Activated naive CD8-positive, alpha-beta T cell (primary cell): ENCODE data around the gene AKNA.

Experiments used
- H3K27ac Mint-ChIP-seq: one replicate; pipeline ENCODE4 v1.8.0; 2021; ENCODE audit warnings: mixed read lengths
- H3K27me3 Mint-ChIP-seq: one replicate; pipeline ENCODE4 v1.8.0; 2021; ENCODE audit warnings: mixed read lengths
- H3K36me3 Mint-ChIP-seq: one replicate; pipeline ENCODE4 v1.8.0; 2021; ENCODE audit warnings: mixed read lengths
- H3K4me1 Mint-ChIP-seq: one replicate; pipeline ENCODE4 v1.8.0; 2021; ENCODE audit warnings: low read depth, mixed read lengths
- H3K4me3 Mint-ChIP-seq: one replicate; pipeline ENCODE4 v1.8.0; 2021; ENCODE audit warnings: mild to moderate bottlenecking, mixed read lengths
- H3K9me3 Mint-ChIP-seq: one replicate; pipeline ENCODE4 v1.8.0; 2021; ENCODE audit warnings: low read depth, mixed read lengths

The AKNA gene

GRCh38 chr9:114387680-114388356 lies at the start of gene AKNA:
TSS of gene AKNA (minus strand) at chr9:114387982. CDS start at chr9:114381333, 6,649 bp downstream.
- Mint-ChIP-seq H3K4me1 (peaks cover 73% of the 10 kb centered on the region), H3K4me3 (peak within 1 kb of the TSS; percentile 98), H3K27me3 (no peaks in the 10 kb centered on the region), H3K36me3 (peaks cover 4% of the 10 kb centered on the region), H3K27ac (peak within 1 kb of the TSS; percentile 100), H3K9me3 (no peaks in the 10 kb centered on the region)

- H3K9me3 Mint-ChIP-seq: no peaks in the 10 kb centered on the region
- no peaks in the 10 kb centered on the region for H3K27me3 Mint-ChIP-seq
- H3K4me3 Mint-ChIP-seq: no peak overlapping the region
- H3K36me3 Mint-ChIP-seq: no peaks in the 10 kb centered on the region
- peaks cover 3% of the 10 kb centered on the region for H3K4me1 Mint-ChIP-seq
- H3K27ac Mint-ChIP-seq: no peak overlapping the region
These were observed 49.7 kb upstream of the AKNA start for GRCh38 chr9:114437401-114437893.

- no peak overlapping the region for H3K4me3 Mint-ChIP-seq
- peaks cover 3% of the 10 kb centered on the region for H3K4me1 Mint-ChIP-seq
- no peak overlapping the region for H3K27ac Mint-ChIP-seq
- H3K9me3 Mint-ChIP-seq: no peaks in the 10 kb centered on the region
- no peaks in the 10 kb centered on the region for H3K27me3 Mint-ChIP-seq
- no peaks in the 10 kb centered on the region for H3K36me3 Mint-ChIP-seq
These were observed 47.1 kb upstream of the AKNA start for GRCh38 chr9:114434878-114435311.

GRCh38 chr9:114433720-114434255 lies 46.0 kb upstream of the AKNA start:
- H3K27ac Mint-ChIP-seq: peak overlapping the region; percentile 52
- peaks cover 3% of the 10 kb centered on the region for H3K4me1 Mint-ChIP-seq

GRCh38 chr9:114433086-114433485 lies 45.3 kb upstream of the AKNA start:
- H3K27ac Mint-ChIP-seq: no peak overlapping the region
- no peak overlapping the region for H3K4me3 Mint-ChIP-seq
- H3K4me1 Mint-ChIP-seq: peaks cover 3% of the 10 kb centered on the region
- H3K9me3 Mint-ChIP-seq: no peaks in the 10 kb centered on the region
- H3K27me3 Mint-ChIP-seq: no peaks in the 10 kb centered on the region
- no peaks in the 10 kb centered on the region for H3K36me3 Mint-ChIP-seq

More at GRCh38 chr9:114433720-114434255, 46.0 kb upstream of the AKNA start:
- no peaks in the 10 kb centered on the region for H3K9me3 Mint-ChIP-seq
- H3K36me3 Mint-ChIP-seq: no peaks in the 10 kb centered on the region
- H3K4me3 Mint-ChIP-seq: no peak overlapping the region
- H3K27me3 Mint-ChIP-seq: no peaks in the 10 kb centered on the region

GRCh38 chr9:114432323-114433067 lies 44.7 kb upstream of the AKNA start:
- Mint-ChIP-seq H3K36me3 (no peaks in the 10 kb centered on the region), H3K9me3 (no peaks in the 10 kb centered on the region), H3K4me1 (peaks cover 3% of the 10 kb centered on the region), H3K27me3 (no peaks in the 10 kb centered on the region), H3K27ac (no peak overlapping the region), H3K4me3 (no peak overlapping the region)

- Mint-ChIP-seq H3K27me3 (no peaks in the 10 kb centered on the region), H3K4me1 (peaks cover 3% of the 10 kb centered on the region), H3K36me3 (no peaks in the 10 kb centered on the region), H3K27ac (no peak overlapping the region), H3K9me3 (no peaks in the 10 kb centered on the region), H3K4me3 (no peak overlapping the region)
These were observed 44.0 kb upstream of the AKNA start for GRCh38 chr9:114431770-114432169.

- H3K9me3 Mint-ChIP-seq: no peaks in the 10 kb centered on the region
- peaks cover 3% of the 10 kb centered on the region for H3K4me1 Mint-ChIP-seq
- no peaks in the 10 kb centered on the region for H3K36me3 Mint-ChIP-seq
- H3K4me3 Mint-ChIP-seq: no peak overlapping the region
- H3K27ac Mint-ChIP-seq: no peak overlapping the region
- no peaks in the 10 kb centered on the region for H3K27me3 Mint-ChIP-seq
These were observed 43.2 kb upstream of the AKNA start for GRCh38 chr9:114431003-114431402.

- H3K27ac Mint-ChIP-seq: no peak overlapping the region
- H3K9me3 Mint-ChIP-seq: no peaks in the 10 kb centered on the region
- no peak overlapping the region for H3K4me3 Mint-ChIP-seq
- H3K27me3 Mint-ChIP-seq: no peaks in the 10 kb centered on the region
- H3K4me1 Mint-ChIP-seq: peaks cover 3% of the 10 kb centered on the region
- H3K36me3 Mint-ChIP-seq: no peaks in the 10 kb centered on the region
These were observed 42.7 kb upstream of the AKNA start for GRCh38 chr9:114430457-114430856.

- Mint-ChIP-seq H3K27ac (no peak overlapping the region), H3K9me3 (no peaks in the 10 kb centered on the region), H3K4me3 (no peak overlapping the region), H3K36me3 (no peaks in the 10 kb centered on the region), H3K4me1 (peaks cover 3% of the 10 kb centered on the region), H3K27me3 (no peaks in the 10 kb centered on the region)
These were observed 41.7 kb upstream of the AKNA start for GRCh38 chr9:114429488-114429887.

- no peaks in the 10 kb centered on the region for H3K9me3 Mint-ChIP-seq
- no peak overlapping the region for H3K4me3 Mint-ChIP-seq
- H3K27me3 Mint-ChIP-seq: no peaks in the 10 kb centered on the region
- no peaks in the 10 kb centered on the region for H3K4me1 Mint-ChIP-seq
- no peak overlapping the region for H3K27ac Mint-ChIP-seq
- H3K36me3 Mint-ChIP-seq: no peaks in the 10 kb centered on the region
These were observed 40.7 kb upstream of the AKNA start for GRCh38 chr9:114428466-114428865.

GRCh38 chr9:114427644-114428043 lies 39.9 kb upstream of the AKNA start:
- H3K9me3 Mint-ChIP-seq: no peaks in the 10 kb centered on the region
- no peaks in the 10 kb centered on the region for H3K27me3 Mint-ChIP-seq
- H3K4me1 Mint-ChIP-seq: no peaks in the 10 kb centered on the region
- no peak overlapping the region for H3K4me3 Mint-ChIP-seq
- H3K36me3 Mint-ChIP-seq: no peaks in the 10 kb centered on the region
- H3K27ac Mint-ChIP-seq: no peak overlapping the region

- Mint-ChIP-seq H3K27ac (no peak overlapping the region), H3K4me1 (no peaks in the 10 kb centered on the region), H3K9me3 (no peaks in the 10 kb centered on the region), H3K36me3 (no peaks in the 10 kb centered on the region), H3K4me3 (no peak overlapping the region), H3K27me3 (no peaks in the 10 kb centered on the region)
These were observed 38.5 kb upstream of the AKNA start for GRCh38 chr9:114426046-114426948.

- no peaks in the 10 kb centered on the region for H3K4me1 Mint-ChIP-seq
- H3K27me3 Mint-ChIP-seq: no peaks in the 10 kb centered on the region
- H3K4me3 Mint-ChIP-seq: no peak overlapping the region
- no peaks in the 10 kb centered on the region for H3K36me3 Mint-ChIP-seq
- H3K9me3 Mint-ChIP-seq: no peaks in the 10 kb centered on the region
- H3K27ac Mint-ChIP-seq: no peak overlapping the region
These were observed 37.3 kb upstream of the AKNA start for GRCh38 chr9:114425126-114425525.
